Mononuclear cell (primary cell): ENCODE results near the gene SREK1IP1. TPM values are rescaled to one million over a fixed set of nuclear protein-coding genes. Genes with fewer than 3 reads are reported as not detected.
"Not testable (repeated sequence)": the region's sequence is repeated elsewhere in the genome, so short reads cannot be mapped to it uniquely, and the experiment has no call there.

ENCODE experiments used
- H3K27me3 ChIP-seq: 2 replicates; pipeline ENCODE4 v1.6.0; 2011; ENCODE audit warnings: low read length, control low read depth; ENCODE audit not compliant: insufficient read depth
- H3K4me1 ChIP-seq: 2 replicates; pipeline ENCODE4 v1.5.1; 2011; ENCODE audit warnings: mild to moderate bottlenecking, low read length, control low read depth; ENCODE audit not compliant: insufficient read depth
- H3K4me3 ChIP-seq: 2 replicates; pipeline ENCODE4 v1.5.1; 2011; ENCODE audit warnings: mild to moderate bottlenecking, low read length, moderate library complexity
- H3K9me3 ChIP-seq: 2 replicates; pipeline ENCODE4 v1.5.1; 2011; ENCODE audit warnings: low read depth, mild to moderate bottlenecking, control low read depth, low read length
- total RNA-seq: library from RNA; depleted of rRNA; stranded (reverse); fragments of >200 nt; gene quantifications from one replicate; pipeline ENCODE4 v1.2.3, GENCODE V29; 2012

The SREK1IP1 gene
- total RNA-seq, 1 donor: 12.6 TPM

DNA sequence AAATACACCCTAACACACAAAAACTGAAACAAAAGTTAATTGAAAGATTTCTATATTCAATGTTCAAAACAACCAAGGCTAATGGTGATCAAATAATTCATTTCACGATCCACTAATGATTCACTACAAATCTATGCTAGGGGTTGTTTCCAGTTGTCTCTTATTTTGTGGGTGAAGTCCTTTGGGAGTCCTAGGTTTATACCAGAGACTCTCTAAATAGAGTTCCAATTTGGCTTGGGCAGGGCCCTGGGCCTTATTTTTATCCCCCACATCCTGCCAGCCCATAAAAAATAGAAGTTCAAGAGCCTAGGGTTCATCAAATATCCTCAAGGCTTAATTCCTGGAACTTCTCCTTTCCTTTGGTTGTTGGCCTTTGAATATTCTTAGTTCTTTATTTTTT is 26.1 kb downstream of the SREK1IP1 start:
- H3K9me3 ChIP-seq: no peaks in the 10 kb centered on the region
- H3K4me3 ChIP-seq: no peak overlapping the region
- no peaks in the 10 kb centered on the region for H3K27me3 ChIP-seq
- H3K4me1 ChIP-seq: no peaks in the 10 kb centered on the region

DNA sequence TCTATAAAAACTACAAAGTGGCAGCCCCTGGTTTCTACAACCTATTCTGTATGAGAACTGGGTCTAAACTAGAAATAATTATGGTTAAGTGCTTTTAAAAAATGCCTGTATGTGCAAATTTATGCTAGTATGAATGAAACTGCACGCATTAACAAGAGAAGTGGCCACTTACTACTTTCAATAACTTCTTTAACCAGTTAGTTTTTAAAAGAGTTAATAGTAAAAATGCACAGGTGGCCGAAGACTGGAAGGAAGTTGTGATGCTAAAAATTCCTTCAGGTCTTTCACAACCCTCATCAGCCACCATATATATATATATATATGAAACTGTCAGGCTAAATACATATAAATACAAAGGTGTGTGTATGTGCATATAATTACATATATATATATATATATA is 41.3 kb downstream of the SREK1IP1 start:
- no peaks in the 10 kb centered on the region for H3K4me1 ChIP-seq
- no peaks in the 10 kb centered on the region for H3K9me3 ChIP-seq
- no peak overlapping the region for H3K4me3 ChIP-seq
- H3K27me3 ChIP-seq: no peaks in the 10 kb centered on the region

DNA sequence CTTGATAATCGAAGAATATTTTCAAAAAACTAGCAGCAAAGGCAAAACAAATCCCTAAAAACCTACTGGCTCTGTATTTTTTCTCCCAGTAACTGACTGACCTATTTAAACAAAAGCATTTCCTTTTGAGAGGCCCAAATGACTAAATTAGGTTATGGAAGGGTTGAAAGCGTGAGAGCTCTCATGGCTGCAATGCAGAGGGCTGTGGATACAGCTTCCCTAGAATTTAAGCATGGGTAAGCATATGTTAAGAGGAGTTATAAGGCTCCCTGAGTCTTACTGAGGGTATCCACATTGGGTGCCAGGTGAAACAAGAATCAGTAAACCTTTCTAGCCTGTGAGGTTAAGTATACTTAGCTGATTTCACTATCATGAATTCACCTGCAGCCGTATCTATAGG is 45.9 kb downstream of the SREK1IP1 start:
- no peaks in the 10 kb centered on the region for H3K4me1 ChIP-seq
- no peaks in the 10 kb centered on the region for H3K27me3 ChIP-seq
- H3K4me3 ChIP-seq: no peak overlapping the region
- H3K9me3 ChIP-seq: no peaks in the 10 kb centered on the region

DNA sequence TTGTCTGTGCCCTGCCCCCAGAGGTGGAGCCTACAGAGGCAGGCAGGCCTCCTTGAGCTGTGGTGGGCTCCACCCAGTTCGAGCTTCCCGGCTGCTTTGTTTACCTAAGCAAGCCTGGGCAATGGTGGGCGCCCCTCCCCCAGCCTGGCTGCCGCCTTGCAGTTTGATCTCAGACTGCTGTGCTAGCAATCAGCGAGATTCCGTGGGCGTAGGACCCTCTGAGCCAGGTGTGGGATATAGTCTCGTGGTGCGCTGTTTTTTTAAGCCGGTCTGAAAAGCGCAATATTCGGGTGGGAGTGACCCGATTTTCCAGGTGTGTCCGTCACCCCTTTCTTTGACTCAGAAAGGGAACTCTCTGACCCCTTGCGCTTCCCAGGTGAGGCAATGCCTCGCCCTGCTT is 54.0 kb downstream of the SREK1IP1 start:
- H3K9me3 ChIP-seq, H3K27me3 ChIP-seq, H3K4me1 ChIP-seq, H3K4me3 ChIP-seq: not testable (repeated sequence)

DNA sequence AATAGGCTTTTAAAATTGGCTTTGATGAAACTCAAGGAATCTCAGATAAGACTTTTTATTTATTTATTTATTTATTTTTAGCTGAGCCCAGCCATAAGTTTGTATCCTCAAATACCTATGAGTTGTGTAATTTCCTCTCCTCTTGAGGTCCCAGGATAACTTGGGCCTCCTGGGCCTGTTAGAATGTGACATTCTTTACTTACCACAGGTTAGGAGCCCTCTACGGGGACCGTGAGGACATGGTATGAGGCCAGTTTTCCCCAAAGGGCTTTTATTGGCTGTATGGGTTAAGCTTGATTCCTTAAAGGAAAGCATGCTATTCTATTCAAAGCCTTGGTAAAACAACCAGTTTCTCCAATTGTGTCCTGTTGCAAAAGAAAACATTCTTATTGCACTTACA is 61.3 kb downstream of the SREK1IP1 start:
- Histone ChIP-seq H3K4me1 (no peaks in the 10 kb centered on the region), H3K4me3 (no peak overlapping the region), H3K9me3 (no peaks in the 10 kb centered on the region), H3K27me3 (peaks cover 13% of the 10 kb centered on the region)

DNA sequence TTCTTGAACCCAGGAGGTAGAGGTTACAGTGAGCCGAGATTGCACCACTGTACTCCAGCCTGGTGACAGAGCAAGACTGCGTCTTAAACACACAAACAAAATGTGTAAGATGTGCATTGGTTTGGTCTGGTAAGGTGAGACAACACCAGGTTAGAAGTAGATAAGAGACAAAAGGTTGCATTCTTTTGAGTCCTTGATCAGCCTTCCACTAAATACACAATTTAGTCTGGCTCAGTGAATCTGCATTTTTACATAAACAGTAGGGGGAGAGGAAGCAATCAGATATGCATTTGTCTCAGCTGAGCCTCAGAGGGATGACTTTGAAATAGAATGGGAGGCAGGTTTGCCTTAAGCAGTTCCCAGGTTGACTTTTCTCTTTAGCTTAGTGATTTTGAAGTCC is 62.4 kb downstream of the SREK1IP1 start:
- not testable (repeated sequence) for H3K4me3 ChIP-seq, H3K4me1 ChIP-seq, H3K9me3 ChIP-seq
- H3K27me3 ChIP-seq: peaks cover 13% of the 10 kb centered on the region

DNA sequence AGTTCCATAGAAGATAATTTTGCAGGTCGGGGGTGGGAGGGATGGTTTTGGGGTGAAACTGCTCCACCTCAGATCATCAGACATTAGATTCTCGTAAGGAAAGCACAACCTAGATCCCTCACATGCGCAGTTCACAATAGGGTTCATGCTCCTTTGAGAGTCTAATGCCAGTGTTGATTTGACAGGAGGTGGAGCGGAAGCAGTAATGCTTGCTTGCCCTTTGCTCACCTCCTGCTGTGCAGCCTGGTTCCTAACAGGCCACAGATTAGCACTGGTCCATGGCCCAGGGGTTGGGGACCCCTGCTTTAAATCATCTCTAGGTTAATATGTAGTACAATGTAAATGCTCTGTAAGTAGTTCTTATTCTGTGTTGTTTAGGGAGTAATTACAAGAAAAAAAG is 67.7 kb downstream of the SREK1IP1 start:
- Histone ChIP-seq H3K9me3 (peaks cover 6% of the 10 kb centered on the region), H3K27me3 (peaks cover 13% of the 10 kb centered on the region), H3K4me3 (no peak overlapping the region), H3K4me1 (no peaks in the 10 kb centered on the region)

DNA sequence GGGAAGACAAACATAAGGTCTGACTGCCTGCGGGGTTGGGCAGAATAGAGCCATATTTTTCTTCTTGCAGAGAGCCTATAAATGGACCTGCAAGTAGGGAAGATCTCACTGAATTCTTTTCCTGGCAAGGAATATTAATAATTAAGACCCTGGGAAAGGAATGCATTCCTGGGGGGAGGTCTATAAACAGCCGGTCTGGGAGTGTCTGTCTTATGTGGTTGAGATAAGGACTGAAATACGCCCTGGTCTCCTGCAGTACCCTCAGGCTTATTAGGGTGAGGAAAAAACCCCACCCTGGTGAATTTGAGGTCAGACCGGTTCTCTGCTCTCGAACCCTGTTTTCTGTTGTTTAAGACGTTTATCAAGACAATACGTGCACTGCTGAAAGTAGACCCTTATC is 72.1 kb downstream of the SREK1IP1 start:
- H3K27me3 ChIP-seq: peaks cover 18% of the 10 kb centered on the region
- H3K4me3 ChIP-seq, H3K9me3 ChIP-seq, H3K4me1 ChIP-seq: not testable (repeated sequence)

DNA sequence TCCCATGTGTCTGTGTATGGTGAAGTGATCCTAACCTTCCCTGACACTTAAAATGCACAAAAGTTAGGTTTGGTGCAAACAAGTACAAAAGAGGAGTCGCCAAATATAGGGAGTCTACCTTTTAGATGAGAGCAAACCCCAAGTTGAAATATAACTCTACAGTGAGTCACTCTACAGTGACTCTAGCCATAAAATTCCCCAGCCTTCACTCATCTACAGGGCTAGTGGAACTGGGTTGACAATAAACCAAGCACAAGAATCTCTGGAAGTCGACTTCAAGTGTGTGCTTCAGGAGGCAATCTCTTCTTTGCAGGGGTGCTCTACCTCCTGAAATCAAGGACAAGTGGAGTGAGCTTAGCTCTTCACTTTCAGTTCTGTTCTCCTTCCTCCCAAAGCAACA is 74.9 kb downstream of the SREK1IP1 start:
- peaks cover 6% of the 10 kb centered on the region for H3K9me3 ChIP-seq
- H3K4me1 ChIP-seq: no peaks in the 10 kb centered on the region
- H3K4me3 ChIP-seq: no peak overlapping the region
- H3K27me3 ChIP-seq: peaks cover 46% of the 10 kb centered on the region

DNA sequence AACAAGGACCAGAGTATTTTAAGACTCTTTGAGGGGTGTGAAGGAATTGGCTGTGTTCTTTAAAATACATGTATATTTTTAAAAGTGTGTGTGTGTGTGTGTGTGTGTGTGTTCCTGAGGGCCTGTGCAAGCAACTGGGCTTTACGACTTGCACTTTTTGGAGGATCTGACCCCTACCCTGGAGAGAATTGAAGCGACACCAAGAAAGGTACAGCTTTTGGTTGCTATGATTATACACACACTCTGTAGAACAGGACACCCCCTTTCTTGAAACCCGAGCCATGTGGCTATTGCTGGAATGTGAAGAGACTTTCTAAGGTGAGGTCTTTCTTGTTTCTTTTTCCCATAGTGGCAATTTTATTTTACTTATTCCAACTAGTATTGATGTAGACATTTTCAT is 77.2 kb downstream of the SREK1IP1 start:
- no peak overlapping the region for H3K4me3 ChIP-seq
- H3K27me3 ChIP-seq: peaks cover 53% of the 10 kb centered on the region
- no peaks in the 10 kb centered on the region for H3K9me3 ChIP-seq
- no peaks in the 10 kb centered on the region for H3K4me1 ChIP-seq

DNA sequence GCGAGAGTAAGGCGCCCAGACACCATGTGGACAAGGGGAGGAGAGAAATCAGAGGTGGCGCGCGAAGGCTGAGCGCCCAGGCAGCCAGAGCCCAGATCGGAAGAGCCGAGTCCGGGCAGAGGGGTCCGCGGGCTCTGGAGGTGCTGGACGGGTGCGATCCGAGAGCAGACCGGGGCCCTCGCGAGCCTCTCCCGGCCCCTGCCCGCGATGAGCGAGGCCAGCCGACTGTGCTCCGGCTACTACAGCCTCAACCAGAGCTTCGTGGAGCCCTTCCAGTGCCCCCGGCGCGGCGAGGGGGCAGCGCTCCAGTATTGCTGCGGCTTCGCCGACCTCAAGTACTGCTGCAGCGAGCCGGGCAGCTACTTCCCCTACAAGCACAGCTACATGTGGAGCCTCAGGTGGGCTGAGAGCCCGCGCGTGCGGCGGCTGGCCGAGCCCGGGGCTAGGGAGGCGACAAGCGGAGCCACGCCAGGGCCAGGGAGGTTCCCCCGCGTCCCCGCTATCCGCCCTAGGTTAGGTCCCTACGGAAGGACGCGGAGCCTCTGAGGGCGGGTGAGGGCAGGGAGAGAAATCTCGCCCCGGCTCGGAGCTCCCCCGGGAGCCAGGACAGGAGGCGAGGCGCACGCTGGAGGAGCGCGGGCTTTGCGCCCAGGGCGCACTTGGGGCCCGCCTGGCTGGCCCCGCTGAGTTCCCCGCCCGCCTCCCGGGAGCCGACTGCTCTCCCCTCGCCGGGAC is 77.9 kb downstream of the SREK1IP1 start, which contains the start of gene SHISAL2B:
SHISAL2B (plus strand) TSS at position 87 of the 735 bp plus-strand sequence; CDS start at position 208, 121 bp downstream.
- H3K4me3 ChIP-seq: no peak within 1 kb of the TSS
- no peaks in the 10 kb centered on the region for H3K9me3 ChIP-seq
- peaks cover 53% of the 10 kb centered on the region for H3K27me3 ChIP-seq
- H3K4me1 ChIP-seq: no peaks in the 10 kb centered on the region

DNA sequence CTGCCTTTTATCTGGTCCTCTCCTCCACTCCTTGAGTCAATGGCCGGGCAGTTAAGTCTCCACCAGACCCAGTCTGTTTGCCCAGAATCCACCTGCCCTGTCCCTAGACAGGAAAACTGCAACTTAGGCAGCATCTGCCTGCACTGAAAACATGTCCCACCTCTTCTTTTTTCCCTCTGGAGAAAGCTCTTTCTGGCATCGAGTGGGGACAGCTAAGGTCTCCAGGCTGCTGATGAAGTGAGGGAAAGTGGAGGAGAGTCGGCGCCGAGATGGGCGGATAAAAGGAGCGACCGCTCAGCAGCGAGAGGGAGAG is 78.4 kb downstream of the SREK1IP1 start:
- Histone ChIP-seq H3K4me3 (no peak overlapping the region), H3K9me3 (no peaks in the 10 kb centered on the region), H3K4me1 (no peaks in the 10 kb centered on the region), H3K27me3 (peaks cover 53% of the 10 kb centered on the region)

DNA sequence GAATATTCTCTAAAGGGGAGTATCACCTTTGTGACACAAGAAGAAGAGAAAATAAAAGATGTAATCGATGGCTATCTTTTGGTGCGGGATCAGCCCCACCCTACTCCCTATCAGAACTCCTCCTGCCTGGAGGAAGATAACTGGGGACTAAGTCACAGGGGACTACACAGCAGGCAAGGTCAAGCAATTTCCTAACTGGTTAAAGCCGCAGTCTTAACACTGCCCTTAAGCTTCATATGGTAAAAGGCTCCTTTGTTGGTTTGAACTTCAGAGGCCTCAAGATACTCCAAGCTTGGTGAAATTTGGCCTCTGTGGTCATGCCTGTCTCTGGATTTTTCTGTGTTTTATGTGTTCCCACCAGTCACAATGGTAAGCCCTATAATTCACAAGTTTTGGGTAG is 79.5 kb downstream of the SREK1IP1 start:
- peaks cover 53% of the 10 kb centered on the region for H3K27me3 ChIP-seq
- no peaks in the 10 kb centered on the region for H3K4me1 ChIP-seq
- no peak overlapping the region for H3K4me3 ChIP-seq
- H3K9me3 ChIP-seq: no peaks in the 10 kb centered on the region

DNA sequence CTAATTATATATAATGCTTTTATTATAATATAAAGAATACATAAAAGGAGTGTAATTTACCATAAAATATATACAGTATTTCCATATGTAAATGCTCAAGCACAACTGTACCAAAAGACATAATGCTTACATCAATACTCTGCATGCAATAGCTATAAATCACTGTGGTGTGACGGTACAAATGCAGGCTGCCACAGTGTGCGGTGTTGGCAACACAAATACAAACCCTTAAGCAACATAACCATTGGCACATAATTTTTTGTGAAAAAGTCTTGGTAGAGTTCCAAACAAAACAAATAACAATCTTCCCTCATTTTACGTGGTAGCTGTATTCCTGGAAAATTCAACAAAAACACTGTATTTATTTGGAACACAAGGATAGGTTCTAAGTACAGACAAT is 80.1 kb downstream of the SREK1IP1 start:
- no peaks in the 10 kb centered on the region for H3K4me1 ChIP-seq

DNA sequence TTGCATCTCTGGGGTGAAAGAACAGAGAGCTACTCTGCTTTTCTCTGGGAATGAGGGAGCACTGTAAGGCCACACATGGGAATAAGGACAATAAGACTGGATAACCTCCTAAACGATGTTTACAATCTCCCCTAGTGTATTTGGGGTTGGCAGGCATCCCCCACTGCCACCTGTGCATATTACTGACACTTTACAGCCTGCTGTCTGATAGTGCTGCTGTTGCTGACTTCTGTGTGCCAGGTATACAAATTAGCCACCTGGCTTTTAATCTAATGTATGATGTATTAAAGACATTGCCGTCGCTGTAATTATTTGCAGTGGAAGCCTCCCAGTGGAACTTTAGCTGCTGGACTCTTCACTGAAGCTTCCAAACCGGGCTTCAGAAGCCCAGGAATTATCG is 82.6 kb downstream of the SREK1IP1 start:
- H3K9me3 ChIP-seq: no peaks in the 10 kb centered on the region
- no peak overlapping the region for H3K4me3 ChIP-seq
- peaks cover 29% of the 10 kb centered on the region for H3K27me3 ChIP-seq
- H3K4me1 ChIP-seq: no peaks in the 10 kb centered on the region

More for the DNA sequence above, 80.1 kb downstream of the SREK1IP1 start:
- Histone ChIP-seq H3K27me3 (peaks cover 49% of the 10 kb centered on the region), H3K9me3 (no peaks in the 10 kb centered on the region), H3K4me3 (no peak overlapping the region)

DNA sequence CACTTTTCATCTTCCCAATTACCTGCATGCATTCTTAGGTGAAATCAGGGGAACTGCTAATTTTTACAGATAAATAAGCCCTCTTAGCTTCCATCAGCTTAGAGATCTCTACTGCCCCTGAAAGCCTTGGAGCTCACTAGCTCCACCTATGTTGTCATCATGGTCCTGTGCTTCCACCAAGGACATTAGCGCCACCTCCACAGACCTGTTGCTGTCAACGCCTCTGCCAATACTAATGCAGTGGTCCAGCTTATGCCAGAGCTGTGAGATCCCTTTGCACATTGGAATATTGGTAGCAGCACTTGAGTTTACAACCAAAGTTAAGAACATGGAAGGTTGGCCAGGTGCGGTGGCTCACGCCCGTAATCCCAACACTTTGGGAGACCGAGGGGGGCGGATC is 85.9 kb downstream of the SREK1IP1 start:
- Histone ChIP-seq H3K4me1 (no peaks in the 10 kb centered on the region), H3K4me3 (no peak overlapping the region), H3K9me3 (no peaks in the 10 kb centered on the region), H3K27me3 (no peaks in the 10 kb centered on the region)
